GM12891 (cell line): ENCODE measurements around the gene DTWD2.

Source experiments
- POLR2A ChIP-seq: IDR thresholded peaks from 2 replicates; pipeline ENCODE4 v1.6.1; 2011; ENCODE audit warnings: low read depth, low read length, control low read depth
- POLR2AphosphoS5 ChIP-seq: IDR thresholded peaks from 2 replicates; pipeline ENCODE4 v1.6.1; 2011; ENCODE audit warnings: low read depth, low read length, control low read depth
- SPI1 ChIP-seq: IDR thresholded peaks from 2 replicates; pipeline ENCODE4 v1.6.1; 2011; ENCODE audit warnings: low read depth, low read length, control low read depth
- TAF1 ChIP-seq: IDR thresholded peaks from 2 replicates; pipeline ENCODE4 v1.6.1; 2011; ENCODE audit warnings: low read depth, low read length, control low read depth

DNA sequence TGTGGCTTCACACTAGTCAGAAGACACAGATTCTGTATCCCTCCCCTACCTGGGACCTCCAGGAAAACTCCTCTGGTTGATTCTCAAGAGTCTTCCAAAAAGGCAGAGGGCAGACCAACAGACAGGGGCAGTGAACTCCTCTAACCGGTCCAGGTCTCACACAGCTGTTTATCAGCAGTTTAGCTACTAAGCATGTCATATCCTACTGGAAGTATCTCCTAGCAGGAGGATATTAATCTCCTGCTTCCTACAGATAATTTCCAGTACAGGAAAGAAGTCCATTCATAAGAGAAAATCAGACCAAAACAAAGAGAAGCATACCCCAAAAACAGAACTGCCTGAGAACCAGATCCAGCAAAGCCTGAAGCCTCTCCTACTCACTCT, 64.3 kb downstream of the DTWD2 start:
- TF ChIP-seq POLR2A (no peak), SPI1 (no peak), POLR2AphosphoS5 (no peak), TAF1 (no peak)
